Uterus (tissue), 2 donors: ENCODE data around the gene TAF8.

Source experiments
- CTCF ChIP-seq, 4 experiments: fragments of 200-600 bp in 2 of 4; fragments of 450-650 bp in 2 of 4; sonication (generic) in 2 of 4; IDR thresholded peaks; one replicate each; pipeline ENCODE4 v1.5.1; 2016 to 2019; ENCODE audit warnings: antibody characterized with exemption in 4 of 4, mild to moderate bottlenecking in 2 of 4, moderate library complexity in 1 of 4
- POLR2A ChIP-seq, 2 donors: fragments of 450-650 bp; IDR thresholded peaks; one replicate each; pipeline ENCODE4 v1.6.1; 2016; ENCODE audit warnings: antibody characterized with exemption in 2 of 2, mild to moderate bottlenecking in 1 of 2, moderate library complexity in 1 of 2

GRCh38 chr6:42030585-42031506 lies 19.5 kb upstream of the TAF8 start:
- no peak for TF ChIP-seq CTCF (IDR thresholded peaks at IDR 0.05)
- no peak for TF ChIP-seq POLR2A (IDR thresholded peaks at IDR 0.05)
